NCI-H82 (cell line): Measurements from ENCODE around the gene PFKFB4.

Experiments
- DNase-seq: peaks from one replicate; lab custom pipeline; 2025; lab: John Stamatoyannopoulos, UW

The PFKFB4 gene

DNA sequence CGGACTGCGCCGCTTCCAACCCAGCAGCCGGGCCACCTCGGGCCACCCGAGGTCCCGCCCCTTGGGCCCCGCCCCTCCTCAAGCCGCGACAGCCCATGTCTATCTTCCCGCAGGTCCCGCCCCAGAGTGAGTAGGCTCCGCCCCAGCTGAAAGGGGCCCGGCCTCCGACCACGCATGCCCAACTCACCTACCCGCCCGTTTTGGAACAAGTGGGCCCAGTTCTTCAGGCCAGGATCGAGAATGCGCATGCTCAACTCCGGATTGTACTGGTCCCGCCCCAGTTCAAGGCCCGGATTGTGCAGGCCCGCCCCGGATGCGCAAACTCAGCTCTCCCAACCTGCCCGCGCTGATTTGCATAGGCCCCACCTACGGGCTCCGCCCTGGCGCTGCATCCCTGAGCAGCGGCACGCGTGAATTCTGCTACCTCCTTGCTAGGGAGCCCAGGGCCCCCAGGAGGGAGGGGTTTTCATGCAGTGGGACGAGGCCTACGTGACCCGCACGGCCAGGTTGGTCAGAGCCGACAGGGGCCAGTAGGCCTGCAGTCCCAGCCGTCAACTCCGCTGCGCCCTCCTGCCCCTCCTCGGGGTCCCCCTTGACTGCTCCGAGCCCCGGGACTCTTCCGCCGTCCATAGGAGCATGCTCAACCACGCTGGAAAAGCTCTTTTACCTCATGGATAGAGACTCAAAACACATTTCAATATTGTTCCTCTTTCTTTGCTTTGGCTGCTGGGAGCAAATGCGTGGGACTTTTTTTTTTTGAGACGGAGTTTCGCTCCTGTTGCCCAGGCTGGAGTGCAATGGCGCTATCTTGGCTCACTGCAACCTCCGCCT lies at the start of gene PFKFB4:
Gene PFKFB4, minus strand, starts transcription at position 8 of the 831 bp plus-strand sequence. CDS start 26 bp downstream, outside the sequence.
- DNase-seq, result peak; percentile 99

DNA sequence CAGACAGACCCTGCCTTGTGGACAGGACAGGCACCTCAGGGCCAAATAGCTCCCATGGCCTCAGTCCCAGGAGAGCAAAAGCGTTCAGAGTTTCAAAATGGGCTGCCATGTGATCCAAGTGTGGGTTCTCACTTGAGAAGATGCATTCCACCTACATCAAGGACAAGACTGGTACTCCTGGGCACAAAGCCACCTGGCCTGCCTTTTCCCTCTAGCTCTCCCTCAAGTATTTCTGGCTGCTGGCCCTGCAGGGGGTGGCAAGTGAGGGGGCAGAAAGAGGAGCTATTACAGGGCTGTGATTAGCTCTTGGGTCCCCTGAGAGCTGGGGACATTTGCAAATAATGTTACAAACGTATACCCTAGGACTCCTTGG lies 45.0 kb upstream of the PFKFB4 start:
- DNase-seq, result no peak

DNA sequence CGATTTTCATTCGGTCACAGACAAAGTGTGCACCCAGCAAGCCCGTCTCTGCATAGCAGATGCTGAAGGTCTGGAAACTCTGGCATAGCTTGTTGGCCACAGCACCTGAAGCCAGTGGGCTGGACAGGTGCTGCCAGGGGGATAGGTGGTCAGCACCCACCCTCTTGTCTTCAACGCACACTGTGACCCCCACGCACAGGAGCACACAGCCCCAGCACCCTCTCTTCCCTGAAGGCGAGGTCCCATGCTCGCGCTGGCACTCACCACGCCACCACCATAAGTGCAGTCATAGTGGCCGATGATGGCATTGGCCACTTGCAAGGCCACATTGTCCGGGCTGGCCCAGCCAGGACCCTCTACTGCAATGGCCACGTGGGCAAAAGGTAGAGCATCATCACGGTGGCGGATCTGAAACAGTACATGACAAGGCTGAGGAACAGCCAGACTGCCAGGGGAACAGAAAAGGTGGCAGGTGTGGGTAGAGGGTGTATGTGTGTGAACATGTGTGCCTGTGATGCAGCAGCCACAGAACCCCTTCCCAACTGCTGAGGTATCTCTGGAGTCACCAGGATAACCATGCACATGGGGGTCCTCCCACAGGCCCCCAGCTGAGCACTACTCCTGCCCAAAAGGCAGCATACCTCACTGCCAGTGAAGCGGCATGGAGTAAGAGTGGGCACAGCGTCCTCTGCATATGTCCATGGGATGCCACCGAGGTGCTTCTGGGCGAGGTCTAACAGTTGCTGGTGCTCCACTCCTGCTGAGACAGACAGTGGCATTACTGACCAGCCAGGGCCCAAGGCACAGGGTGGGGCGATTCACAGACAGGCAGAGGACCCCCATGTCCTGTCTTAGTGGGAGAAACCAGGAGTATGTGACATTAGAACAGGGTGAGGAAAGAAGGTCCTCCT lies 44.4 kb upstream of the PFKFB4 start:
- no peak for DNase-seq

DNA sequence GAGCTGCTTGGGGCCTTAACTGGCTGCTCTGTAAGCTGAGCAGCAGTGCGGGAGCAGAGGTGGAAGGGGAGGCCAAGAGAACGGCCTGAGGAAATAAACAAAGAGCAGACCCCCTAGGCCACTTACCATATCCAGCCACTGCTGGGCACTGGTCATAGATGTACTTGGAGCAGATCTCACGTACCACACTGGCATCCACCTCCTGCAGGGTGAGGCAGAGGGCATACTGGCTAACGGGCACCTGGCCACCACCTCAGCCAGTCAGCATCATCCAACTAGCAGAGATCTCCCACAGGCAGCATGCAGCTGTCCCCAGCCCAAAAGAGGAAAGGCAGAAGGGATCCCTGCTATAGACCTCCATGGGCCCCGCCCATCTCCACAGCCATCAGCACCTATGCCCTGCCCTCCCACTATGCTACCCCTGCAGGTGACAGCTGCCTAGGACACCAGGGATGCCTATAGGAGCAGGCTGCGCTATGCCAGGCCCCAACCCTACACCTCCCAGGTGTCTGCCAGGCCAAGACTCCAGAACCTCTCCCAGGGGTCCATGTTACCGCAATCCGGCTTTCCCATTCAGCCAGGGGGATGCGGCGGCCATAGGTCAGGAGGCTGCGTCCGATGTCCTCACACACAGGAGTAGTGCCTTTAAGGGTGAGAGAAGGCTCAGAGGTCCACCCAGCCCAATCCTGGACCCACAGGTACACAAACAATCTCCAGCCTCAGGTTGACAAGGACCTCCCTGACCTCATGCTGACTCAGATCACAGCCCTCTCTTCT lies 43.1 kb upstream of the PFKFB4 start:
- DNase-seq, result no peak

DNA sequence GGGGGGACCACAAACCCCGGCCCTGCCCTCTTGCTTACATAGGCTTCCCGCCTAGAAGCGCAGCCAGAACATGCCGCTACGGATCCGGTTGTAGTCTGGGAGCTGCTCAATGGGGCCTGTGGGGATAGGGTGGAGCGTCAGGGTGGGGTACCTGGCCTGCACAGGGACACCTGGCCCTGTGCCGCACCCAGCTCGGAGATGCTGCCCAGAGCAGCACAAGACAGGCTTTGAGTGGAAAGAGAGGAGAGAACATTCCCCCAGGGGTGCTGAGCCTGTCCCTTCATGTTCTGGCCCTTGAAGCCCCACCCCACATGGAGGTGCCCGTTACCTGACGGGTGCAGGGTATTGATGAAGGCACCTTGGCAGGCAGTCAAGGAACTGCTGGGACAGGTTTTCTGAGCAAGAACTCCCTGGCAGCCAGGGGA lies 42.5 kb upstream of the PFKFB4 start:
- no peak for DNase-seq

DNA sequence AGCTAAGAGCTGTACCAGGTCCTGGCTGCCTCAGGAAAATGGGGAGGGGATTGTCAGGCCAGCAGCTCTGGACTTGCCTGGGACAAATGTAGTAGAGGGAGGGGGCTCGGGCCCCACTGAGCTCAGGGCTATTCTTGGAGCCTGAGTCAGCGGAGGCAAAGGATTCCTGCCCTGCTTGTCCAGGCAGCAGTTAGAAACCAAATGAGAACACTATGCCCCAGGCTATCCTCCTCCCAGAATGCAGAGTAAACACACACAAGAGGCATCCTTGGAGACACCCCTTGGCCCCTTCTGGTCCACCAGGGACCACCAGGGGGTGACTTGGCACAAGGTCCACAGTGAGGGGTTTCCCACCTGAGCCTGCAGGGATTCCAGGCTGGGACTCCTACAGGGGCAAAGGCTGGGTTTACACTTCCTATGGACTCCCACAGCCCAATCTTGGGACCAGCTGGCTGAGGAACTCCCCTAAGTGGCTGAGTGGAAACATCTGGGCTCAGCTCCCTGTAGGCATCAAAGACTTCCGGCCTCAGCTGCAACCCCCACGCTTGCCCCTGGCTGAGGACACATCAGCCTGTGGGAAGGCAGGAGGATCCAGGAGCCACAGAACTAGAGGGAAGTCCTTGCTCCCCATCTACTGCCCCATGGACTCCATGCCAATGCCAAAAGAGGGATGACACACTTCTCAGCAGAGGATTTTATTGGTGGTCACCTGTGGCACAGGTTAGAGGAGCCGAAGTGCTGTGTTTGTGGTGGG lies 41.9 kb upstream of the PFKFB4 start:
- DNase-seq, result no peak

DNA sequence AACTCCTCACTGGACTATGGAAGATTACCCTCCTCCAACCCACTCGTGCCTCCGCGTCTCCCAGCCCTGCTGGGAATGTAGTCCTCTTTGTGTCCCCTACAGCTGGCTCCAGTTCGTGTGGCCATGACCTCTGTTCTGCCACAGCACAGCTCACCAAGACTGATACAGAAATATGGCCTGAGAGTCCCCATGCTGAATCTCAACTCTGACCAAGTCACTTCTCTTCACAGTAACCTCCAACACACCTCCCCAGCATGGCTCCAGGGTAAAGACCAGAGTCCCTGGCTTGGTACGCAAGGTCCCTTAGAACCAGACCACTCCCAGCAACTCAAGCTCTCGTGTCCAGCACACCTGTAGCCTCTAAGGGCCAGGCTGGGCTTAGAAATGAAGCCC lies 40.8 kb upstream of the PFKFB4 start:
- no peak for DNase-seq

DNA sequence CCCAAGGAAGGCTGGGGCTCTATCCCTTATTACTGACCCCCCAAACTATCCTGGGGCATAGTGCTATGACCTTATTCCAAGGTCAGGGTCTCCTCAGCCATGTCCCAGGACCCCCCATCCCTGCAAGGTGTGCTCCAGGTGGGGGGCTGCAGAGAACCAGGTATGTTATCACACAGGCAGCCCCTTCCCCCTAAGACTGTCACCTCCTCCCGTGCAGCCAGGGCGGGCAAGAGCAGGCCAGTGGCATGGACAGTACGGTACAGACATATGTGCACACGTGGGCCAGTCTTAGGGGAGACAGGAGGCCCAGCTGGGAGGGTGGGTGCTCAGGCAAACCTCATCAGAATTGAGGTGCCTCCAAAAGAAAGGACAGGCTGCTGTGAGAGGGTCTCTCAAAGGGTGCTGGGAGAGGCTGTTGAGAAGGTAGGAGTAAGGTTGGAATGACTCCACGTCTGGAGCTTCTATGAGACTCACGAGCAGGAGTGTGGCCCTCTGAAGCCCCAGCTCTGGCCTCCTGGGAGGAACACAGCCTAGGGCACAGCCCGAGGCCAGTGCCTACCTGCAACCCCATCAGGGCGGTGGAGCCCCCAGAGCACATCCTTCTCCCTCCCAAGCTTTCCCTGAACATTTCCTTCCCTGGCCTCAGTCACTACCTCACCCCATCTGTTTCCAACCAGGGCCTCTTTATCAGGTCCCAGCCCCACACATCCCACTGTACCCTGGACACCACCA lies 40.2 kb upstream of the PFKFB4 start:
- DNase-seq, result no peak

DNA sequence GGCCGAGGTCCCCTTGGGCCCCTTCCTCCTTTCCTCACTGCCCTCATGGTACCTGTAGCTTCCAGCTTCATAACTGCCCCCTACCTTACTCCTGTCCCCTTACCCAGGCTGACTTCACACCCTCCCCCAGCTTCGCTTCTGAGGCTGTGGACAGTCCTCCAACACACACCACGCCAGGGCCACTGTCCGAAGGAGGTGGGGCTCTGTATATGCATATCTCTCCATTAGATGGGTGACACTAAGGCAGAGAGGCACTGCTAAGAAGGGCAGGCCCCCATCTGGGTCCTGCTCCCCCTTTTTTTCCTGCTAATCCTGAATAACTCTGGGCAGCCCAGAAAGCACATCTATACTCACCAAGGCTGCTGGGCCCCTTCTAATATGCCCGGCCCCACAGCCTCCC lies 39.6 kb upstream of the PFKFB4 start:
- DNase-seq, result no peak

DNA sequence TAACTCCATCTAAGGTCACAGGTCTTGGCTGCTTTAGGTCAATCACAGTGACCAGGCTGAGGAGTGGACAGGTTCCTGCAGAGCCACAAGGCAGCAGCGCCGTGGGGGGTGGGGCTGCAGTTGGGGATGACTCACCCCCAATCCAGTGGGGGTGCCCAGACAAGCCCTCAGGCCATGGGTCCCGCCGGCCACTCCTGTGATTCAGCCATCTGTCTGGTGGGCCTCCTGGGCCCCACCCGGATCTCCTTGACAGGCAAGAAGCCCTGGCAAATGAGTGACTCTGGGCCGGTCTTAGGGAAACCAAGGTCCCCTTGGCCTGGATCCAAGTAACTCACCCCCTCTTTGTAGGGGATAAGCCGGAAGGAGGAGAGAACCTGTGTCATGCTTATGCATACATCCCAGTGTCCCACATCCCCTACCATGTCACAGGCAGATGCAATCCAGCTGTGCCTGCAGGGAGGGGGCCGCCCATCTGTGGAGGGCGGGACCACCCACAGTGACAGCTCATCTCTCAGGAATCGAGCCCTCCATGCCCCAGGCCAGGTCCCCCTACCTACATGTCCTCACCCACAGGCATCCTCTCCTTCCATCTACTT lies 39.0 kb upstream of the PFKFB4 start:
- DNase-seq, result peak; percentile 34

DNA sequence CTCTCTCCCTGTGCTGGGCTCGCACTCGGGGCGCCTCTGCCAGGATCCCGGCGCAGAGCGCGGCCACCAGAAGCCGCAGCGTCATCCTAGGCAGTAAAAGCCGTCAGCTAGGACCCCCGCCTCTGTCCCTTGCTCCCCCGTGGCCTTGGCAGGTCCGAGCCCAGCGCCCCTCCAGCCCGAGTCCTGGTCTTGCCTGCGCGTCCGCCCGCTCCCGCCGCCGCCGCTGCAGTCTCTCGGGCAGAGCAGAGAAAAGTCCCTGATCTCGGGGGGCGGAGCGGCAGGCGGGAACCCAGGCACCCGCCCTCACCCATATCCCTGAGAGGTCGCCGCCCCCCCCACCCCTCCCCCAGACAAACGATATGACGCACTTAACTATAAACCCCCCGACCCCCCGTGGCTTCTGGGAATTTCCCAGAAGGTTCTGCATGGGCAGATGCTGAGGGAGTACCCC lies 38.5 kb upstream of the PFKFB4 start, which contains the start of gene COL7A1:
Gene COL7A1, minus strand, starts transcription at position 255 of the 451 bp plus-strand sequence. Its CDS starts 170 bp downstream, at position 85.
- DNase-seq, result no peak

DNA sequence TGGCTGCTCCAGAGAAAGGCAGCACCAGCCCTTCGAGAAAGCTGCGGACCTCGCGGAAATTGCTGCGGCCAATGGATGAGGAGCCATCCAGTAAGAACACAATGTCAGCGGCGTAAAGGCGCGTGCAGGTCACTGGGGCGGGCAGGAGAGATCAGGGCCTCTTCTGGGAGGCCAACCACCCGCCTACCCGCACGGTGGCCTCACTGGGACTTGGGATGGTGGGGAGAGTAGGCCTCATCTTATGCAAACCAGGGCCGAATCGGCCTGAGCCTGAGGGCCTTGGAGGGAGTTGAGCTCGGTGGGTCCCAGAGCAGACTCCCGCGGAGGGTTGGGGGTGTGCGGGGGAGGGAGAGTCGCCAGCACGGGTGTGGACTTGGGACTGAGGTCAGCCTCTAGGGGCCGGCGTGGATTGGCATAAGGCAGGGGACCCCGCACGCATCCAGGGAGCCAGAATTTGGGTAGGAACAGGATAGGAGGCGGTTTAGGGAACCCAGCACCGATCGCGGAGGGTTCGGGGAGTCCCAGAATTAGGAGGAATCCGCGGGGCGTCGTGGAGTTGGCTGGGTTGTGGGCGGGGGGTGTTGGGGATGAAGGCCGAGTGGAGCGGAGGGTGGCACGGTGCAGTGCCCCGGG lies 37.9 kb upstream of the PFKFB4 start:
- DNase-seq, result no peak

DNA sequence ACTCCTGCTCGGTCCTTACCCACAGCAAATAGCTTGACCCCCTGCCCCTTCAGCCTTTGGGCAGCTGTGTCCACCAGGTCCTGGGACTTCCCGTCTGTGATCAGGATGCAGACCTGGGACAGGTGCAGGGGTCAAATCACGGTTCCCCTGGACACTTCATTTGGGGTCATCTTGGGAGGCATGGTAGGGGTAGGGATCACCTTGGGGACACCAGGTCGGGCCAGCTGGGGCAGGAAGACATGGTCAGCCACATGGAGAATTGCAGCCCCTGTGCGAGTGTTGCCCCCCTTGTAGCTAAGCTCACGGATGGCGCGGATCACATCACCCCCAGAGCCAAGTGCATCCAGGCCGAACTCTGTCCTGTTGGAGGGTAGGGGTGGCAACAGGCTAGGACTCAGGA lies 36.7 kb upstream of the PFKFB4 start:
- DNase-seq, result no peak

DNA sequence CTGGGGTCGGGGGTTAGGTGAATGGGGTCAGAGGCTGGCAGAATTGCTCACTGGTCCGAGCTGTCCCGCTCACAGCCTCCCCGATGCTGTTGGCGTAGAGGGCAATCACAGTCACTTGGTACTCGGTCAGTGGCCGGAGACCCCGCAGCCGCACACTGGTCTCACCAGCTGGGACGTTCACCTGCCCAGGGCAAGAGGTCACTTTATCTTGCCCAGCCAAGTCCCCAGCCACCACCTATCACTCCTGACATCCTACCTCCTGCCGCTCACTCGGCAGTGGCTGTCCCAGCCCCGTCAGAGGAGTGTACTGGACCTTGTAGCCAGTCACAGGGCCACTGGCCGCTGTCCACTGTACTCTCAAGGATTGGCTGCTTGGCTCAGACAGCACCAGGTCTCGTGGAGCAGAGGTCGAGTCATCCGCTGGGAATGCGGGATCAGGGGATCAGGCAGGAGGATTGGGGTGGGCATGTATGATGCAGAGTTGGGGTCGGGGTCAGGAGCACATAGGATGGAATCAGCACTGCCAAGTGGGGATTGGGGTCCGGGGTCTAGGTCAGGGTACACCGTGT lies 36.0 kb upstream of the PFKFB4 start:
- no peak for DNase-seq

DNA sequence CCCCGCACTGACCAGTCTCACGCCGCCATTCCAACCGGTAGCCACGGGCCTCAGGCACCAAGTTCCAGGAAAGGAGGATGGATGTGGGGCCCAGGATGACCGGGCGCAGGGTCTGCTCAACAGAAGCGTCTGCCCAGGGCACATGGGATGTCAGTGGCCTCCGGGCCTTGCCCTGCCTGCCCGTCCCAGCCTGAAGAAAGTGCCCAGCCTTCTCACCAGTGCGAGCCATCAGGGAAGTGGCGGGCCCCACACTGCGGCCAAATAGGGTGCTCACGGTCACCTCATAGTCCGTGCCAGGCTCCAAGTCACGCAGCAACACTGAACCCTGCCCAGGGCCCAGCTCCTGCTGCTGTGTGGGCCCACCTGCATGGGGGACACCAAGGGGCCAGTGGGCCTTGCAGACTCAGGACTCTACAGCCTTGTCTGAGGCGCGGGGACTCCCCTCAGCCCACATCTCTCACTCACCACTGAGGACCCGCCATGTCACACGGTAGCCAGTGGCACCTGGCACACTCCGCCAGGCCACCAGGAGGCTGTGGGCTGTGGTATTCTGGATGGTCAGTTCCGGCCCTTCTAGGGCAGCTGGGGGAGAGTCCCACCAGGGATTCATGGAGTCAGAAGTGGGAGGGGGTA lies 35.4 kb upstream of the PFKFB4 start:
- DNase-seq, result no peak

DNA sequence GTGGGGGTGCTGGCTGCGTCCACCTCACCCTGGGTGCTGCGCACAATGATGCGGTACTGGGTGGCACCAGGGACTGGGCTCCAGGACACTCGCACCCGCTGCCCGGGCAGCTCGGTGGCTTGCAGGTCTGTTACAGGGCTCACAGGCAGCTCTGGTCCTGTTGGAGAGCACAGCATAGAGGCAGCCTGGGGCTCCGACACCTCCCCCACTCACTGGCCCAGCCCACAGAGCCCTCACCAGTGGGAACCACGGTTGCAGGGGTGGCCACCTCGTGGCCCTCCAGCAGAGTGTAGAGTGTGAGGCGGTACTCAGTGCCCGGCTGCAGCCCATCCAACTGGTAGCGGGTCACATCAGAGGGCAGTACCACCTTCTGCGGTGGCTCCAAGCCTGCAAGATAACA lies 34.8 kb upstream of the PFKFB4 start:
- DNase-seq, result no peak

DNA sequence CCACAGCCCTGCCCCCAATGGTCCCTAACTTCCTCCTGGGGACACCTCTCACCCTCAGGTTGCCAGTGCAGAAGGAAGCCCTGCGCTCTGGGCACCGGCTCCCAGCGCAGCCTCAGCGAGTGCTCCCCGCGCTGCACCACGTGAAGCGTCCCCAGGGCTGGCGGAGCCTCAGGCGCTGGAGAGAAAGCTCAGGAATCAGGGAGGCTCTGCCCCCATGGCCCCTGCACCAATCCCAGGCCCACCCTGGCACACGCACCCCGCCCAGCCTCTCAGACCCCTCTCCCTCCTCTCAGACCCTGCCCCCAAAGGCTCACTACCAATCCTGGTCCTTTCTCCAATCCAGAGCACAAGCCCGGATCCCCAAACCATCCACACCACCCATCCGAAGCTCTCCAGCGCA lies 31.6 kb upstream of the PFKFB4 start:
- peak; percentile 3 for DNase-seq

DNA sequence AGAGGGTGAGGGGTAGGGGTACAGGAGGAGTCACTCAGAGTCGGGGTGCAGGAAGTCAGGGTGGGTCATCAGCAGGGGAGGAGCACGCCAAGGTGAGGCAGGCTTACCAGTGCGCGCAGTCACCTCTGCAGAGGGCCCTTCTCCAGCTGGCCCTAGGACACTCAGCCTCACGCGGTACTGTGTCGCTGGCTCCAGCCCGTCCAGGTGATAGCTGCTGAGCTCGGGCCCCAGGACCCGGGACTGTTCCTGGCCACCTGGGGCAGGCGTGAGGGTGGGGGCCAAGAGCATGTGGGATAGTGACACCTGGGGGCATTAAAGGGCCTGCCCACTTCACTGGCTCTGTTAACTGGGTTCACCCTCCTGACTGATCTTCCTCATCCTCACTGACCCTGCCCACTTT lies 31.1 kb upstream of the PFKFB4 start:
- no peak for DNase-seq

DNA sequence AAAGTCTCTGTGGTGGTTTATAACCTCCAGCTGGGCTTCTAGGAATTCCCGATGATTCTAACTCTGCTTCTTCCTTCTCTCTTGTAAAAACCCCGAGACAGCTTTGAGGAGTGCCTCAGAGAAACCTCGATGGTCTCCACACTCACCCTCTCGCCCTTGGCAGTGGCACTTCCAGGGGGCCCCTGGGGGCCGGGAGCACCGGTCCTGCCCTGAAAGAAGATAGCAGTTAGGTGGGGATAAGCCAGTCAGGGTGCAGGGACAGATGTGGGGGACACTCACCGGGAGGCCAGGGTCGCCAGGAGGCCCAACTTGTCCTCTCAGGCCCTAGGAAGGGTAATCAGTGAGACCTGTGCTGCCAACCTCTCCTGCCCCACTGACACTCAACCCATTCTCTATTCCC lies 28.8 kb upstream of the PFKFB4 start:
- DNase-seq, result no peak
